Retina (tissue), 1 donor: ENCODE measurements around the gene TMED8.
"Not testable (repeated sequence)": the region's sequence is repeated elsewhere in the genome, so short reads cannot be mapped to it uniquely, and the experiment has no call there.

ENCODE experiments used
- DNase-seq: peaks from one replicate; pipeline ENCODE4 v3.0.0-alpha.2; 2016

Gene TMED8, protein sequence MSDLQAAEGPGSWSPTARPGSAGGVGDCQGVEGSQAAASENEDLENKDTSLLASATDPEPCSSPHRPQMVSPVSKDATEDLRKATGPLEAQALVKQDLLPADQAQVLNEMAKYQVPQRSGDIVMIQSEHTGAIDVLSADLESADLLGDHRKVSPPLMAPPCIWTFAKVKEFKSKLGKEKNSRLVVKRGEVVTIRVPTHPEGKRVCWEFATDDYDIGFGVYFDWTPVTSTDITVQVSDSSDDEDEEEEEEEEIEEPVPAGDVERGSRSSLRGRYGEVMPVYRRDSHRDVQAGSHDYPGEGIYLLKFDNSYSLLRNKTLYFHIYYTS

DNA sequence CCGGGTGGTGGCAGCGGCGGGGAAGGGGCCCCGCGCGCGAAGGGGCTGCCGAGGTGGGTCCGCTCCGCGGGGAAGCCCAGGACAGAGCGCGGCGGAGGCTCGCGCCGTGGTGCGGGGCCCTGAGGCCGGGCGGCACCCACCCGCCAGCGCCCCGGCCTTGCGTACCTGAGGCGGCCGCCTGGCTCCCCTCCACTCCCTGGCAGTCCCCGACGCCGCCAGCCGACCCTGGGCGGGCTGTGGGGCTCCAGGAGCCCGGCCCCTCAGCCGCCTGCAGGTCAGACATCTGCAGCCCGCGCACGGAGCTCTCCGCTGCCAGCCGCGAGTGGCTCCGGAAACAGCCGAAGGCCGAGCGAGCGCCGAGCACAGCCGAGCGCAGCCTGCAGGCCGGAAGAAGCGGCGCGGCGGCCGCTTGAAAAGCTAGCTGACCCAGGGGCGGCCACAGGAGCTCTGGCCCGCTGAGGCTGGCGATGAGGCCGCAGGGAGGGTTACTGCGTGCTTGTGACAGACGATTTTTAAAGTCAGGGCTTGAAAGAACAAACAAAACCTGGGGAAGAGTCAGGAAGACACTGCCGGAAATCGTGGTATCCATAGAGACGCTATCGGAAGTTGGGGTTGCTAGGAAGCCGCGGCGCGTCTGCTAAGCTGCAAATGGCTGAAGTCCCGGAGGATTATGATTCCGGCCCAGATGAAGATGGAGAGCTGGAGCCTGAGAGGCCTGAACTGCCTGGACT, at the start of gene TMED8, which contains the start of gene SAMD15:
TMED8 (minus strand) TSS at position 324 of the 731 bp plus-strand sequence; CDS start at position 283, 41 bp downstream.
SAMD15 (plus strand) TSS at position 609 of the 731 bp plus-strand sequence; CDS start at position 649, 40 bp downstream.
- DNase-seq, result peak; percentile 99

DNA sequence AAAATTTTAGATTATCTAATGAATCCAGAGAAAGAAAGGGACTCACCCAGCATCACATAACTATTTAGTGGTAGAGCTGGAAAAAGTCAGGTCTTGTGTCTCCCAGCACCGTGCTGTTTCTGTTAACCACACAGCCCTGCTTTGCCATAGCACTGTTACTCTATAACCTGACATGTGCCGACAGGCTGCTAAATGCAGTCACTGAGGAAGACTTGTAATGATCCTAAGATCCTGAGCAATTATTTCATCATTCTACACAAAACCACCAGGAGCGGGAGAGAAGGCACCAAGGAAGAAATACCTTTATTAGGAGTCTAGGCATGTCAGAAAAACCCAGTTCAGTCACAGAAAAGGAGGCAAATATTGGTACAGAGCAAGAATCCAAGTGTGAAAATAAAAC, 49.5 kb upstream of the TMED8 start:
- no peak for DNase-seq

DNA sequence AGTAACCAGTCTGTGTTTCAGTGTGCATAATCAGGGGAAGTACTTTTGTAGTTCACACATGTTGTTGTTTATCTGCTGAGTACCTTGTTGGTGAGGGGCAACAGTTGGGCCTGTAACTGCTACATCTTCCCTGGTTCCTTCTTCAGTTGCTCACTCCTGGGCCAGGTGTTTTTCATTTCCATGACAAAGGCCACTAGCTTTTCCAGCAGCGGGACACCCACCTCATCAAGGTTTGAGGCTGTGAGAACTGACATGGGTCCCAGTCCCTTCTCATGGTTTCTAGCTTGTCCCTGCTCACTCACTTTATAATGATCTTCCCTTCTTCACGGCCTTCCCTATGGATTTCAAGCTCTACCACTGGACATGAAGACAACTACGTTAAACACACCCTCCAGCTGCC, 48.0 kb upstream of the TMED8 start:
- DNase-seq, result no peak

DNA sequence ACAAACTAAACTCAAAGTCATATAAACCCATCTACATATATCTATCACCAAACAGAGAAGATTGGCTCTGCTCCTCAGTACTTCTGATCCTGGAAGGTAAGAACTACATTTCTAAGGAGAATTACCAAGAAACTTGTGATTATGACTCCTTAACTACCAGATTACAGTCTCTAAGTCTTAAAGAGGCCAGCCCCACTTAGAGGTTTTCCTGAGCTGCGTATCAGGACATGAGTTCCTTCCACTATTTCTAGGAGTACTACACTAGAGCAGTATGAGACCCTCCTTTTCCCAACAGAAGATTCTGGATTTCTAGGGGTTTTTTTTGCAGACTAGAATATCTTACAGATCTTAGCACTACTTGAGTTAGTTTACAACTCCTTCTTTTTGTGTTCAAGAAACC, 46.5 kb upstream of the TMED8 start, which contains the start of gene NOXRED1:
NOXRED1 (minus strand) TSS at position 101 of the 400 bp plus-strand sequence. CDS start 634 bp downstream, outside the sequence.
- no peak for DNase-seq

DNA sequence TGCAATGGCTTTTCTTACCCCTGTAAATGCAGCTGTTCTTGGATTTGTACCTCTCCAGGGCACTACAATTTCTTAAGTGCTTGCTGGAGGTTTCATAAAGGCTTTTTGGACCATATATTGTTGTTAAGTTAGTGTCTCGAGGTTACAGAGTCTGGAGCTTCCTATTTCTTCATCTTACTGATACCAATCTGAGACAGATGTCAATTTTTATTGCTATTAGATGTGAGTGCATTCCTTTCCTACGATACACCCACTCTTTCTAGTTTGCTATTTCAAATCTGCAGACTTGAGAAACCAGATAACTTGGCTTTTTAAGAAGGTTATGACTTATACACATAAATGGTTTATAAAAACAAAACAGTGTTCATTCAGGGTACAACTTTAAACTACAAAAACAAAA, 44.3 kb upstream of the TMED8 start:
- no peak for DNase-seq

DNA sequence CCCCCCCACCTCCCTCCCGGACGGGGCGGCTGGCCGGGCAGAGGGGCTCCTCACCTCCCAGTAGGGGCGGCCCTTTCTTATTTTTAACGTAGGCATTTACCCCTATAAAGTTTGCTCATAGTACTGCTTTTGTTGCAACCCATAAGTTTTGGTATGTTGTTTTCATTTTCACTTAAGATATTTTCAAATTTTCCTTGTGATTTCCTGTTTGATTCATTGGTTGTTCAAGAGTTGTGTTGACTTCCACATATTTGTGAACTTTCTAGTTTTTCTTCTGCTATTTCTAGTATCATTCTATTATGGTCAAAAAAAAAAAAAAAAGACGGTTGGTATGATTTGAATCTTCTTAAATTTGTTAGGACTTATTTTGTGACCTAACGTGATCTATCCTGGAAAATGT, 39.9 kb upstream of the TMED8 start:
- no peak for DNase-seq

DNA sequence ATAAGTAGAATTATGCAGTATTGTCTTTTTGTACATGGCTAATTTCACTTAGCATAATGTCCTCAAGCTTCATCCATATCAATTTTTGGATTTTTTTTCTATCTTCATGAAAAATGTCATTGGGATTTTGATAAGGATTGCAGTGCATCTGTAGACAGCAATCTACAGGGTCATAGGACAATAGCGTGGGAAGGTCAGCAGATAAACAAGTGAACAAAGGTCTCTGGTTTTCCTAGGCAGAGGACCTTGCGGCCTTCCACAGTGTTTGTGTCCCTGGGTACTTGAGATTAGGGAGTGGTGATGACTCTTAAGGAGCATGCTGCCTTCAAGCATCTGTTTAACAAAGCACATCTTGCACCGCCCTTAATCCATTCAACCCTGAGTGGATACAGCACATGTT, 39.2 kb upstream of the TMED8 start:
- DNase-seq, result not testable (repeated sequence)

DNA sequence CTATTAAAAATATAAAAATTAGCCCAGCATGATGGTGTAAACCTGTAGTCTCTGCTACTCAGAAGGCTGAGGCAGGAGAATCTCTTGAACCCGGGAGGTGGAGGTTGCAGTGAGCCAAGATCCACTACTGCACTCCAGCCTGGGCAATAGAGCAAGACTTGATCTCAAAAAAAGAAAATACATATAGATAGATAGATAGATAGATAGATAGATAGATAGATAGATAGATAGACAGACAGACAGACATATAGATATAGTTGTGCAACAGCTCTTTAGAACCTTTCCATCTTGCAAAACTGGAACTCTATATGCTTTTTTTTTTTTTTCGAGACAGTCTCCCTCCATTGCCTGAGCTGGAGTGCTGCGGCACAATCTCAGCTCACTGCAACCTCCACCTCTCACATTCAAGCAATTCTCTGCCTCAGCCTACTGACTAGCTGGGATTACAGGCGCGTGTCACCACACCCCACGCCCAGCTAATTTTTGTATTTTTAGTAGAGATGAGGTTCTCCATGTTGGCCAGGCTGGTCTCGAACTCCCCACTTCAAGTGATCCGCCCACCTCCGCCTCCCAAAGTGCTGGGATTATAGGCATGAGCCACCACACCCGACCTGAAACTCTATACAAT, 38.6 kb upstream of the TMED8 start:
- DNase-seq, result not testable (repeated sequence)

DNA sequence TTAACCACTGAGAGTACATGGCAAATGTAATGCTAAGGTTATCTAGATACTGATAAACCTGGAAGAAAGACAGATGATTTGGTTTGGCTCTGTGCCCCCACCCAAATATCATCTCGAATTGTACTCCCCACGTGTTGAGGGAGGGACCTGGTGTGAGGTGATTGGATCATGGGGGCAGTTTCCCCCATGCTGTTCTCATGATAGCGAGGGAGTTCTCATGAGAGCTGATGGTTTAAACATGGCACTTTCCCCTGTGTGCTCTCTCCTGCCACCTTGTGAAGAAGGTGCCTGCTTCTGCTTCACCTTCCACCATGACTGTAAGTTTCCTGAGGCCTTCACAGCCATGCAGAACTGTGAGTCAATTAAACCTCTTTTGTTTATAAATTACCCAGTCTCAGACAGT, 32.2 kb upstream of the TMED8 start:
- DNase-seq, result no peak

DNA sequence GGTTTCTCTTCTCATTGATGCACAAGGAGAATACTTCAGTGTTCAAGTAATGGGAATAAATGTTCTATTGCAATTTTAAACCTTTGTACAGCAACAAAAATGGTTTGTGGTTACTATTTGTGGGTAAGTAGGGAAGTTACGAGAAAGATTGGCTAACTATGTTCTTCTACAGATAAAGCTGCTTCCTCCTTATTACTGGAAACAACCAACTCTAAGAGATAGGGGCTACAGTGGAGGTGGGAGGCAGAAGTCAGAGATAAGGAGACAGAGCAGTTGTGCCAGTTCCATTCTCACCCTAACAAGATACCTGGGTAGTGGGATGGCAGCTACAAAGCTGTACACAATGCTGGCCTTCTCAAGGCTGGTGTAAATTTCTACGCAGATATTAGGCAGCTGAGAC, 30.3 kb upstream of the TMED8 start:
- no peak for DNase-seq

DNA sequence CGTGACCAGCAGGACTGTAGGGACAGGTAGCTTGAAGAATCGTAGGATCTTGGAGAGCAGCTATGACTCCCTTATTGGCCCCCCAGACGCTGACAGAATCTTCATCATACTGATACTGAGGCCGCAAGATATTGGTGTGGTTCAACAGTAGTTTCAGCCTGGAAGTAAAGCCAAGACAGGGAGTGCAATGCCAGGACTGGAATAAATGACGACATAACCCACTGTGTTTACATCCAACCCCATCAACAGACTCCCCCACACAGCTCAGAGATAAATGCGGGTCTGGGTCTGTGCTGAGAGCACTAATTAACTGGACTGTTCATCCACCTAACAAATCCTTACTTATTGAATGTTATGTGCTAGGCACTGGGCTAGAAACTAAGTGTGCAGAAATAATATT, 29.8 kb upstream of the TMED8 start:
- DNase-seq, result no peak

DNA sequence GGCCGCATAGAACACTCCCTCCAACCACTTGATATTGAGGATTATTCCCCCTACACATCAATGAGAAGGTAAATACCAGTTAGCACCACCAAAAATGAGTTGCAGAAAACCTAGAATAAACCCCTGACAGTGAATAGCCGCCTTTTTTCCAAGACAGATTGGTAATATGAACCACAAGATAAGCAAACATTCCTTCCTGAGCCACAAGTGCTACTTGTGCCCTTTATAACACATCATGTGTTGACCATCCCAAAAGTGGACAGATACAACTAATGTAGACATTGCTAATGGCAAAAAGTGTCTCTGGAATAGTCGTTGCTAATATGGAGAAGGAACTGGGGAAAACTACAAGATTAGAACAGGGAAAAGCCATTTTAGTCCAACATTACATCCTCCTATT, 29.2 kb upstream of the TMED8 start:
- no peak for DNase-seq

DNA sequence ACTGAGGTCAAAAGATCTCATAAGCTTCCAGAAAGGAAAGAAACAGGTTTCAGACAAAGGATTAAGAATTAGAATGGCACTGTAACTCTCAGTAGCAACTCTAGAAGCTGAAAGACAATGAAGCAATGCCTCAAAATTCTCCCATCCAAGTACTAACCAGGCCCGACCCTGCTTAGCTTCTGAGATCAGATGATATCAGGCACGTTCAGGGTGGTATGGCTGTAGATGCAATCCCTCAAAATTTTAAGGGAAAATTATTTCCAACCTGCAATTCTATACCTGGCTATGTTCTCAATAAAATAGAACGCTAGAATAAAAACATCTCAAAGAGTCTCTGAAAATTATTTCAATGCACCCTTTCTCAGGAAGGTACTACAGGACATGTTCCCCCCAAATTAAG, 26.9 kb upstream of the TMED8 start:
- DNase-seq, result no peak

DNA sequence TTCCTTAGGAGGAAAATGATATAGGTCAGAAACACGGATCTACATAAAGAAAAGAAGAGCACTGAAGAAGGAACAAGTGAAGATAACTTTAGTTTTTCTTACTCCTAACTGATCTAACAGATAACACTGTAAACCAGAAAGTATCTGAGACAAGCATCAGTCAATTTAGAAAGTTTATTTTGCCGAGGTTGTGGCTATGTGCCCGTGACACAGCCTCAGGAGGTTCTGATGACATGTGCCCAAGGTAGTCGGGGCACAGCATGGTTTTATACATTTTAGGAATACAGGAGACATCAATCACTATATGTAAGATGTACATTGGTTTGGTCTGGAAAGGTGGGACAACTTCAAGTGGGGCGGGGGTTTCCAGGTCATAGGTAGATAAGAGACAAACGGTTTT, 23.3 kb upstream of the TMED8 start:
- DNase-seq, result no peak

DNA sequence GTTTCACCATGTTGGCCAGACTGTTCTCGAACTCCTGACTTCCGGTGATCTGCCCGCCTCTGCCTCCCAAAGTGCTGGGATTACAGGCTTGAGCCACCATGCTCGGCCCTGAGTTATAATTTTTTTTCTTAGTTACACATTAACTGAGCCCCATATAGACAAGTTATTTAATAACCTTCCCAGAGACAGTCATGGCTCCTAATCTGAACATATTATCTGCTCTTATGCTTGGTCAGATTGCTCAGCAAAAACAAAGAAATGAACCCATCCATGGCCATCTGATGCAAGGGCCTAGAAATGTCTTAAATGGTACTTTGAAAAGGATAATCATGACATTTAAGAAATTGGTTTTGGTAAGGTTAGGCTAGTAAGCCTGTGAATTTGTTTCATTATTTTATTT, 13.3 kb upstream of the TMED8 start:
- DNase-seq, result no peak

DNA sequence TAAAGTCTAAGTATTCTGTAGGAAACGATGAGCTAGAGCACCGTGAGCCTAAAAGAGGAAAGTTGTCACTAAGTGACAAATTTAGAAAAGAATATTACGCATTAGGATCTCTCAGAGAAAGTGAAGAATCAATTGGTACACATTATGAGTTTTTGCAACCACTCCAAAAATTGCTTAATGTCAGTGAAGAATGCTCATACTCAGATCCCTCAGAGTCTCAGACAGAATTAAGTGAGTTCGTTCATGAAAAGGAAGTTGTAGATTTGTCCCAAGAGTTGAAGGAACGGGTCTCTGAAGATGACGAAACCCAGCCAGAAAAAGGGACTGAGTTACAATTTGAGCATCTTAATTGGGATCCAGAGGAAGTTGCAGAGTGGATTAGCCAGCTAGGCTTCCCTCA, 1.8 kb upstream of the TMED8 start:
- no peak for DNase-seq

DNA sequence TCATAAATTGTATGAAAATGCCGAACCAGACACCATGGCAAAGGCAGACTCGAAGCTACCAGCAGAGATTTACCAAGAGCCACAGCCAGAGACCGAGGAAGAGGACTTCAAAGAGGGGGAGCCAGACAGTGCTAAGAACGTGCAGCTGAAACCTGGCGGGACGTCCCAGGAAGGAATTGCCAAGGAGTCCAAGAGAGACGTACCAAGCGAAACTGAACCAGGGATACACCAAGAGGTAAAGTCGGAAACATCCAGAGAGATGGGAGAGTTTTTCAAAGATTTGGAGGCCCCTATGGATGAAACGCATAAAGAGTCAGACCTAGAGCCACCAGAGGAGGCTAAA, 579 bp upstream of the TMED8 start:
- DNase-seq, result no peak

DNA sequence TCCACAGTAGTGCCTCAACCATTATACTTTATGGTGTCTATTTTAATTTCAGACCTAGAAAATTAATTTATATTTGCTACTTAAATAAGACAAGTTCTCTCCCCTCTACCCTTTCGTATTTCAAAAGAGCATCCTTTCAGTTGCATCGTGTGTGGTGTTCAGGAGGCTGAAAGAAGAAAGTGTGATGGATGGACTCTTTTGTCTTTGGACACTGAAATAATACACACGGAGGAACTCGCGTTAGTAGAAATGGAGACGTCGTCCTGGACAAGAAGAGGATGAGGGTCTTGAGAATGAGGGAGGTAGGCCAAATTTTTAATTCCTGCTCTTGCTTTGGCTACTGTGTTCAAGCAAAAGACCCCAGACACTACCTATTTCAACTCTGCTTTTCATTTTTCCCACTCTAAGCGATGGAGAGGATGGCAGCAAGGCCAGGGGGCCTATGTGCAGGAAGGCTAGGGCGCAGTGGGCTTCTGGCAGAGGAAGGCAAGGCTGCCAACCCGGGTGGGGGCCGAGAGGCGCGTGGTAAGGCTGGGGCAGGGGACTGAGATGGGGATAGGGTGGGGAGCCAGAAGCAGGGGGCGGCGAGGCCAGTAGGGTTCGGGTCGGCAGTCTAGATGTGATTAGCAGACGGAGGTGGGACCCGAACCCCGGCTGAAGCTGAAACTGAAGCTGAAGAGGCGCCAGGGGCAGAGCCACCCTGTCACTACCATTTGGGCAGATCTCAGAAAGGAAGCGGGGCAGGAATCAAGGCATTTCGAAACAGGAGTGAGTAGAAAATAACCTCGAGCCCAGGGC, 722 bp downstream of the TMED8 start:
- DNase-seq, result no peak

DNA sequence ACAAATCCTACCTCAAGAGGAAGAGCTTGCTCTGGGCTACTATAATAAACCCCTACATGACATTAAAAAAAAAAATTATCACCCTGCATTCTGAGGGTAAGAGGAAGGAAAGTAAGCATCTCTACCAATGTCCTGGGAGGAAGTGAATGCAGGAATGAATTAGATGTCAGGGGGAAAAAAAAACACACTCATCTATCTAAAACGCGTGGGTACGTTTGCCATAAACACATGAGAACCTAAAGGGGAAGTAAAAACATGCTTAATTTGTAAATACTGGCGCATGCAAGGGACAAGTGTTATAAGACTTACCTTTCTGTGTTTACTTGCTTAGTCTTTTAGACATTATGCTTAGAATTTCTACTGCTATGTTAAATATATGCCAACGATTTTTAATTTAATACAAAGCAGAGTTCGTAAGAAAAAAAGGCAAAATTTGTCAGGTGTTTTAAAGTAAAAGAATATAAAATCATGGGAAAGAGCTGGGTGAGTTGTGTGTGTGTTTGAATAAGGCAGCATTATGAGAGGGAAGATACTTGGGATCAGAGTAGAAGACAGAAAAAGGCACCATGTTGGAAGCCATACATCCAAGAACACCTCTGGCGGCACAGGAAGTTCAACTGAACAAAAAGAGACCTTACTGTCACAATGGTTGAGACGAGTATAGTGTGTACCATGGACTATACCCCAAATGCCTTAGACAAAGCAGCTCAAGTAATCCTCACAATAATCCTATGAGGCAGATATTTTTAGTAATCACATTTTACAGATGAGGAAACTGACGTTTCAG, 1.5 kb downstream of the TMED8 start:
- DNase-seq, result no peak

DNA sequence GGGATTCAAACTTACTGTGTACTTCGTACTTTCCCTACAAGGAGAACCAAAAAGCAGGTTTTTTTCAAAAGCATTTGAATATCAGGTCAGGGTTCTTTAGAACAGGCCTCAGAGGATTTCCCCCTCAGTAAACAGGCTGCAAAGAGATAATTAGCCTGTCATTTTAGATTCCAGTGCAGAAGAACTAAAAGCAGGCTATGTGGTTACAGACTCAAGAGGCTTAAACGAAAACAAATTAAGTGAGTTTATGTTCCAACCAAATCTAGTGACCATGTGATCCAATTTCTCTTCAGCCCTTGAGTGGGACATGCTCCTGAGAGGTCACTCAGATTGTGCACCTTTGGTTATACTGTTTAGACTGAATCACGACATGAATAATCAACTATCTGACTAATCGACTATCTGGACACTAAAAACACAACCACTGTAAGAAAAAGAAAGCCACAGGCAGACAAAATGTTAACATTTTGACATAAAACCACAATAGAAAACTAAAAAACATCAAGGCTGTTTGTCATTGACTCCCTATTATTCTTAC, 4.5 kb downstream of the TMED8 start:
- DNase-seq, result peak; percentile 54

DNA sequence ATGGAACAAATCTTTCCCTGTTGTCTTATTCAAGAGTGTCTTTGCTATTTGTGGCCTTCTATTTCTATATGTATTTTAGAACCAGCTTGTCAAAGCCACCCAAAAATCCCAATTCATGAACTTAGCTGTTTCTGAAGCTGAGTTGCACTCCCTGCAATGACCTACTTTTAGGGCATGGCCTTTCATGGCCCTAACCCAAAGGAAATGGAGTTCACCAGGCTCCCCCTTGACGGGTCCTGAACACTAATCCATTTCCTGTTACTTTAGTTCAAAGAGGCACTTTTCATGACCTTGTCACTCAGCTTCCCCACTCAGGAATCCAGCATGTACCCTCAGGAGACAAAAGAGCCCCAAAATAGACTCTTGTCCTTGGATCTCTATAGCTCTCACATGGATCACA, 7.6 kb downstream of the TMED8 start:
- DNase-seq, result no peak

DNA sequence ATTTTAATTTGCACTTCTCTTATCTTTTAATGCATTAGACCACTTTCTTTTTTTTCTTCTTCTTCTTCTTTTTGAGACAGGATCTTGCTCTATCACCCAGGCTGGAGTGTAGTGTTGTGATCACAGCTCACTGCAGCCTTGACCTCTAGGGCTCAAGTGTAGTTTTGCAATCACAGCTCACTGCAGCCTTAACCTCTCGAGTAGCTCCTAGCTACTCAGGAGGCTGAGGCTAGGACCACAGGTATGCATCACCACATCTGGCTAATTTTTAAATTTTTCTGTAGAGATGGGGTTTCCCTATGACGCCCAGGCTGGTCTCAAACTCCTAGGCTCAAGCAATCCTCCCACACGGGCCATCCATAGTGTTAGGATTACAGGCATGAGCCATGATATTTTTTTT, 12.7 kb downstream of the TMED8 start:
- DNase-seq, result no peak
